Activated naive CD4-positive, alpha-beta T cell treated with anti-CD3 and anti-CD28 coated beads for 36 hours (primary cell): ENCODE results near the gene MAP2K2. TPM values are rescaled to one million over a fixed set of nuclear protein-coding genes. Genes with fewer than 3 reads are reported as not detected.

Experiments
- CTCF ChIA-PET: fragments of 350-600 bp; sonication (Branson Sonifier 250); formaldehyde crosslinking; loops from one replicate; lab custom pipeline; 2021; ENCODE audit warnings: antibody characterized with exemption; lab: Charles Lee
- DNase-seq: peaks from one replicate; pipeline ENCODE4 v3.0.0-alpha.2; 2020
- H3K27ac Mint-ChIP-seq: one replicate; pipeline ENCODE4 v1.8.0; 2021; ENCODE audit warnings: mild to moderate bottlenecking, mixed read lengths
- H3K27me3 Mint-ChIP-seq: one replicate; pipeline ENCODE4 v1.8.0; 2021; ENCODE audit warnings: low read depth, mixed read lengths
- H3K36me3 Mint-ChIP-seq: one replicate; pipeline ENCODE4 v1.8.0; 2021; ENCODE audit warnings: low read depth, mixed read lengths
- H3K4me1 Mint-ChIP-seq: one replicate; pipeline ENCODE4 v1.8.0; 2021; ENCODE audit warnings: low read depth, mixed read lengths
- H3K4me3 Mint-ChIP-seq: one replicate; pipeline ENCODE4 v1.8.0; 2021; ENCODE audit warnings: mild to moderate bottlenecking, moderate library complexity, mixed read lengths
- H3K9me3 Mint-ChIP-seq: one replicate; pipeline ENCODE4 v1.8.0; 2021; ENCODE audit warnings: mixed read lengths
- intact Hi-C: fragments of 100-400 bp; cut with micrococcal nuclease; formaldehyde crosslinking; loops from one replicate; pipeline ENCODE4 v1.15.1; 2023
- total RNA-seq, 2 experiments: library from RNA; stranded (reverse); gene quantifications; one replicate each; pipeline ENCODE4 v1.2.3, GENCODE V29; 2021

MAP2K2 gene
- total RNA-seq, 2 experiments from 2014 or later = 101 to 103 TPM

DNA sequence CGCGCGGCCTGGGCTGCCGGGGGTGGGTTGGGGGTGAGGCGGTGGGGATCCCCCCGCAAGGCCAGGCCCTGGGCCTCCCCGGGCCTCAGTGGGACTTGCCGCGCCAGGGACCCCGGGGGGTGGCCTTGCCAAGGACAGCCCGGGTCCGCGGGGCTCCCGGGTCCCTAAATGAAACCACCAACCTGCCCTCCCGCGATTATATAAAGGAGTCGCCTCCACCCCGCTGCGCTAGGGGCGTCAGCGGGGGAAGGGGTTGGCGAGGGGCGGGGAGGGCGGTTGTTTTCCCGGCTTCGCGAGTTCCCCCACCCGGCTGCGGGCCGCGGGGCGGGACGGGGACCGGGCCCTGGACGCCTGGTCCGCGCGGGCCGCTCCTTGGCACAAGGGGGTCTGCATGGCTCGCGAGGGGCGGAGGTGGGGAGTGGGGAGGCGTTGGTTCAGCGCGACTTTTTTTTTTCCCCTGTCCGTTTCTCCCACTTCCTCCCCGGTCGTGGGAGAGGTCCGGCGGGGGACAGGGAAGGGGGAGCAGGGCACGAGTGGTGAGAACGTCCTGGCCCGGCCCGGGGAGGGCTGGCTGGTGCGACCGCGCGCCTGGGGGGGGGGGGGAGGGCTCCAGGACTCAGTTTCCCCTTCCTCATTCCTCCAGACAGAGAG is 56.4 kb downstream of the MAP2K2 start:
- intact Hi-C loops = loop anchor here (2.0 to 5.0 kb wide), 9 partner anchors 40 to 655 kb away; partner anchors contain the start of genes ANKRD24, APBA3, CACTIN and CHAF1A
- peak overlapping the region; percentile 53 for H3K27ac Mint-ChIP-seq
- H3K9me3 Mint-ChIP-seq = no peaks in the 10 kb centered on the region
- DNase-seq = no peak
- no peaks in the 10 kb centered on the region for H3K27me3 Mint-ChIP-seq
- no peaks in the 10 kb centered on the region for H3K36me3 Mint-ChIP-seq
- CTCF ChIA-PET = no interaction called here
- H3K4me1 Mint-ChIP-seq = peaks cover 30% of the 10 kb centered on the region
- peak overlapping the region; percentile 69 for H3K4me3 Mint-ChIP-seq

DNA sequence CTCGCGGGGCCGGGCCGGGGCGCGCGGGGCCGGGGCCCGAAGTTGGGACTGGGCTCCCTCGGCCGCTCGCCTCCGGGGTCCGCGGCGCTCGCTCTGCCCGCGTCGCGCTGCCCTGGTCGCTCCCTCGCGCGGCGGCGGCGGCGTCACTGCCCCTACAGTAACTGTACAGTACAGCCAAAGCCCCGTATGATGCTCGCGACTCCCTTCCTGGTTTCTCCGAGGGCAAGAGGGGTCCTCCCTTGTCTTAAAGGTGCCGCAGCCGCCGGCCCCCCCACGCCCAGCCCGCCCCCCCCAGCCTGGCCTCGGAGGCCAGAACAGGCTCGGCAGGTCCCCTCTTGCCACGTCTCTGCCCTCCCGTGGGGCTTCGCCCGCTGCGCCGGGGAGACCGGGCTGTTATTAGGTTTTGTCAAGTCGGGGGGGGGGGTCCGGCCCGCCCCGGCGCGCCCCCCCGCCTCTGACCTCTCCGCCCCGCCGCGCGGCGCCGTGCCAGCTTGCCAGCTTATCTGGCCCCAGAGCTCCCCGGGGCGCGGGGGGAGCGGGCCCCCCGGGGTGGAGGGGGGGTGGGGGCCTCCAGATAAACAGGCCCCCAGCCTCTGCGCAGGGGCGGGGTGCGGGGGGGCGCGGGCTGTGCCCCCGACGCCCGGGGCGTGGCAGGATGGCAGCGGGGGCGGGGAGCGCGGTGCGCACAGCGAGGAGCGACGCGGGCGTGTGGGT is 57.1 kb downstream of the MAP2K2 start, which contains the start of gene ZBTB7A:
ZBTB7A (minus strand) TSS at position 218 of the 714 bp plus-strand sequence. CDS start 11,667 bp downstream, outside the sequence.
- H3K9me3 Mint-ChIP-seq = no peaks in the 10 kb centered on the region
- intact Hi-C loops = loop anchor here (1.0 to 5.0 kb wide), 11 partner anchors 40 to 655 kb away; partner anchors contain the start of genes ANKRD24, APBA3, CACTIN and CHAF1A
- CTCF ChIA-PET = no interaction called here
- H3K4me1 Mint-ChIP-seq = peaks cover 34% of the 10 kb centered on the region
- no peaks in the 10 kb centered on the region for H3K36me3 Mint-ChIP-seq
- H3K27me3 Mint-ChIP-seq = no peaks in the 10 kb centered on the region
- H3K27ac Mint-ChIP-seq = peak within 1 kb of the TSS; percentile 73
- DNase-seq = peak; percentile 69
- peak within 1 kb of the TSS; percentile 74 for H3K4me3 Mint-ChIP-seq

DNA sequence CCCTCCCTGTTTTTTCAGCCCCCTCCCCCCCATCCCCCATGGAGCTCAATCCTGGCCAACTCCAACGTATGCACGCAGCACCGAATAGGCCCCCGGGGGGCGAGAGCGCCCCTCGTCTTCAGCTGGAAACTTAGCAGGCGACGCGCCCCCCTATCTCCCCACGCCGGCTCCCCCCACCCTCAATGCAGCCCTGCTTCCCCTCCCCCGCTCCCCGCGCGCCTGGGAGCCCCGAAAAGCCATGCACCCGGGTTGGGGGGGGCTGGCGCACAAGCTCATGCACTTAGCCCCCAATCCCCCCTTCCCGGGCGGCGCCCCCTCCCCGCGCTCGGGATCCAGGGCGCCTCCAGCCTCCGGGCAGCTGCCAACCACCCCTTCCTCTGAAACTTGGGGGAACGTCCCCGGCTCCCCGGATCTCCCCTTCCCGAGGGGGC is 57.7 kb downstream of the MAP2K2 start:
- peak overlapping the region; percentile 56 for H3K4me3 Mint-ChIP-seq
- CTCF ChIA-PET = no interaction called here
- DNase-seq = peak; percentile 31
- intact Hi-C loops = loop anchor here (1.0 to 5.0 kb wide), 11 partner anchors 41 to 656 kb away; partner anchors contain the start of genes ANKRD24, APBA3, CACTIN and CHAF1A
- no peaks in the 10 kb centered on the region for H3K27me3 Mint-ChIP-seq
- no peaks in the 10 kb centered on the region for H3K9me3 Mint-ChIP-seq
- H3K4me1 Mint-ChIP-seq = peaks cover 34% of the 10 kb centered on the region
- H3K27ac Mint-ChIP-seq = no peak overlapping the region
- H3K36me3 Mint-ChIP-seq = no peaks in the 10 kb centered on the region

DNA sequence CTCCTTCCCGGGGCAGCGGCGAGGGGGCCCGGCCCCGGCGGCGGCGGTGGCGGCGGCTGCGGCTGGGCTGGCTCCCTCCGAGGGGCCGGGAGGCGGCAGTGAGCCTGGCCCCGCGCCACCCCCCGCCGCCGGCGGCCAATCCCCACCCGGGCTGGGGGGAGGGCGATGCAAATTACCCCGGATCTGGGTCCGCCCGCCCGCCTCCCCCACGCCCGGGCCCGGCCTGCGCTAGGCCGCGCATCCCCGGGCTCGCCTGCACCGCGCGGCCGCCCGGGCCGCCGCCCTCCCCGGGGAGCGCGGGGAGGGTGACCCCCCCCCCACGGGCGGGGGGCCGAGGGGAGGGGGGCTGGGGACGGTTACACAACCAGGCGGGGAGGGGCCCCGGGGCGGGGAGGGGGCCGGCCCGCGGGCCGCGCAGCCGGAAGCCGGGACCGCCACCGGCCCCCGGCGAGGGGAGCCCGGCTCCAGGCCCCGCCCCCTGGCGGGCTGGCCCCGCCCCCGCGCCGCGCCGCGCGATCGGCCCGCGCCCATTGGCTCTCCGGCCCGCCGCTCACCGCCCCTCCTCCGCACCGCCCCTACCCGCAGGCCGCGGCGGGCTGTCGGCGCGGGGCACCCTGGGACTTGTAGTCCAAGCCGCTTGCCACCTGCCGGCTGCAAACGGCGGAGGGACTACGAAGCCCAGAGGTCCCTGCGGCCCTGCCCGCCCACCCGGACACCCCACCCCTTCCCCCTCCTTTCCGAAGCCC is 58.3 kb downstream of the MAP2K2 start:
- intact Hi-C loops = loop anchor here (1.0 to 5.0 kb wide), 11 partner anchors 42 to 657 kb away; partner anchors contain the start of genes ANKRD24, APBA3, CACTIN and CHAF1A
- Mint-ChIP-seq H3K9me3 (no peaks in the 10 kb centered on the region), H3K4me1 (peaks cover 36% of the 10 kb centered on the region), H3K27ac (no peak overlapping the region), H3K27me3 (no peaks in the 10 kb centered on the region), H3K4me3 (peak overlapping the region; percentile 56), H3K36me3 (no peaks in the 10 kb centered on the region)
- peak; percentile 96 for DNase-seq
- CTCF ChIA-PET = no interaction called here

DNA sequence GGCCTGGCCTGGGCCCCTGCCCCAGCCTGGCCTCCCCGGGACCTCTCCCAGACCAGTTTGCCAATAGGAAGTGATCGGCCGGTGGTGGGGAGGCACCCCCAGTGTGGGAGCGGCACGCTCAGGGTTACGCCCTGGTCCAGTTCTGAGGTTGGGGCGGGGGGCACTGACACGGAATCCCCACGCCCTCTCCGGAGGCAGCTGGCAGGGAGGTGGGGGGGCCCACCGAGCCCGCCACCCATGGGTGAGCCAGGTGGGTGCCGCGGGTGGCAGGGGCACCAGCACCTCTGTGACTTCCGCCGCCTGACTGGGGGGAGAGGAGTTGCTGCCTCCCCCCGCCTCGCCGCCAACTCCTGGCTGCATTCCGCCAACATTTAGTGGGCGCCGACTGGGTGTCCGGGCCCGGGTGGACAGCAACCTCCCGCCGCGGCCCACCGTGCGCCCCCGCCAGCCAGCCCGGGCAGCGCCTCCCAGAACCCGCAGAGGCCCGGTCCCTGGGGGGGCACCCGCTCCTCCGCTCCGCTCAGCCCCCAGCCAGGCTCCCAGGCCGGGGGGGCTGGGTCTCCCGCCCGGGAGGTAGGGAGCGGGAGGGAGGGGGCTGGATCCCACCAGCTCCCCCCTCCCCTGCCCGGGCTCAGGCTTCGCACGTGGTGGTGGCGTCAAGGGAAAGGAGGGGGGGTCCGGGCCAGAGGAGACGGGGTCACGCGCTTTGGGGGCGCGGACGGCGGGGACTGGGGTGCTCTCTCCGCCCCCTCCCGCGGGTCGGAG is 59.2 kb downstream of the MAP2K2 start:
- peak; percentile 47 for DNase-seq
- peak overlapping the region; percentile 36 for H3K27ac Mint-ChIP-seq
- peaks cover 39% of the 10 kb centered on the region for H3K4me1 Mint-ChIP-seq
- H3K4me3 Mint-ChIP-seq = peak overlapping the region; percentile 66
- H3K27me3 Mint-ChIP-seq = no peaks in the 10 kb centered on the region
- H3K9me3 Mint-ChIP-seq = no peaks in the 10 kb centered on the region
- CTCF ChIA-PET = no interaction called here
- intact Hi-C loops = loop anchor here (5.0 kb wide), 7 partner anchors 43 to 658 kb away; partner anchors contain the start of genes ANKRD24, APBA3, CACTIN and DPP9
- no peaks in the 10 kb centered on the region for H3K36me3 Mint-ChIP-seq

DNA sequence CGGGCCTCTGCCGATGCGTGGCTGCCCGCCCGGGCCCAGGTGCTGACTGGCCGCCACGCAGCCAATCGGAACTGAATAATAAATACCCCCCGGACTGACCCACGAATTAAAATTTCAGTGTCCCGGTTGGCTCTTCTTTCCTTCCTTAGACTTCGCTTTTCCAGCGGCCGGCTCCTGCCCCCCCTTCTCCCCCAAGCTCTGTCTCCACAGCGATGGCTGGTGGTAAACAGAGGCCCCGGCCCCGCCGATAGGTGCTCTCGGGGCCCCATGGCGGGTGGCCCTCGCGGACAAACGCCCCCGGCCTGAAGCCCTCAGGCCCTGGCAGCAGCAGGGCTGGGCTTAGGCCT is 59.8 kb downstream of the MAP2K2 start:
- Mint-ChIP-seq H3K4me1 (peaks cover 36% of the 10 kb centered on the region), H3K36me3 (no peaks in the 10 kb centered on the region), H3K27ac (peak overlapping the region; percentile 74), H3K27me3 (no peaks in the 10 kb centered on the region), H3K9me3 (no peaks in the 10 kb centered on the region), H3K4me3 (peak overlapping the region; percentile 66)
- intact Hi-C loops = no loop called here
- CTCF ChIA-PET = no interaction called here
- DNase-seq = no peak

DNA sequence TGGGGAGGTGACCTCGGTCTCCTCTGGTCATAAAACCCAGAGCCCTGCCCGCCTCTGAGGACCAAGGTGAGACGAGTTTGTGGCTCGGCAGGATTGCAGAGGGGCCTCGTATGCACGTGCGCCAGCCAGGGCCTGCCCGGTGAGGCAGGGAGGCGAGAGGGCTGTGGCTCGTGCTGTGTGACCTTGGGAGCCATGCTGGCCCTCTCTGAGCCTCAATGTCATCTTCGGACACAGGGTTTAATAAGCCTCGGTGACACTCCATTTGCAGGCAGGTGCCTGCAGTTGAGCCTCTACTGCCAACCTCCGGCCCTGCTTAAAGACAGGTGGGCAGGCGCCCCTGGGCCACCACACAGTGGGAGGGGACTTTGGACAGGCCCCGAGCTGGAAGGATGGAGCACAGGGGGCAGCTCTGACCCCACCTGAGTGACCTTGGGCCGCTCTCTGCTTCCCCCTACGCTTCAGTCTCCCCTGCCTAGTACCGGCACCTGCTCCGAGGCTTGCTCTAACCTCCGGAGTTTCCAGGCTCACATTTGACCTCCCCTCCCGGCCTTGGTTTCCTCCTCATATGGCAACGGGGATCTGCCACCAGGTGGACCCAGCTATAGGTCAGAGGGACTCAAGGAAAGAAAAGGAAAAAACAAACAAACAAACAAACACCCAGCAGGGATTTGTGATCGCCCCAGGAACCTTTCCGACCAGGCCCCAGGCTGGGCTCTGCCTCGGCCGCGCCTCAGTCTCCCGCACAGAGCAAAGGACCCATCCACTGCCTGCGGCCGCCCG is 60.4 kb downstream of the MAP2K2 start:
- intact Hi-C loops = no loop called here
- peaks cover 34% of the 10 kb centered on the region for H3K4me1 Mint-ChIP-seq
- DNase-seq = no peak
- H3K36me3 Mint-ChIP-seq = no peaks in the 10 kb centered on the region
- peak overlapping the region; percentile 74 for H3K27ac Mint-ChIP-seq
- no peaks in the 10 kb centered on the region for H3K9me3 Mint-ChIP-seq
- CTCF ChIA-PET = no interaction called here
- no peaks in the 10 kb centered on the region for H3K27me3 Mint-ChIP-seq
- H3K4me3 Mint-ChIP-seq = peak overlapping the region; percentile 66

DNA sequence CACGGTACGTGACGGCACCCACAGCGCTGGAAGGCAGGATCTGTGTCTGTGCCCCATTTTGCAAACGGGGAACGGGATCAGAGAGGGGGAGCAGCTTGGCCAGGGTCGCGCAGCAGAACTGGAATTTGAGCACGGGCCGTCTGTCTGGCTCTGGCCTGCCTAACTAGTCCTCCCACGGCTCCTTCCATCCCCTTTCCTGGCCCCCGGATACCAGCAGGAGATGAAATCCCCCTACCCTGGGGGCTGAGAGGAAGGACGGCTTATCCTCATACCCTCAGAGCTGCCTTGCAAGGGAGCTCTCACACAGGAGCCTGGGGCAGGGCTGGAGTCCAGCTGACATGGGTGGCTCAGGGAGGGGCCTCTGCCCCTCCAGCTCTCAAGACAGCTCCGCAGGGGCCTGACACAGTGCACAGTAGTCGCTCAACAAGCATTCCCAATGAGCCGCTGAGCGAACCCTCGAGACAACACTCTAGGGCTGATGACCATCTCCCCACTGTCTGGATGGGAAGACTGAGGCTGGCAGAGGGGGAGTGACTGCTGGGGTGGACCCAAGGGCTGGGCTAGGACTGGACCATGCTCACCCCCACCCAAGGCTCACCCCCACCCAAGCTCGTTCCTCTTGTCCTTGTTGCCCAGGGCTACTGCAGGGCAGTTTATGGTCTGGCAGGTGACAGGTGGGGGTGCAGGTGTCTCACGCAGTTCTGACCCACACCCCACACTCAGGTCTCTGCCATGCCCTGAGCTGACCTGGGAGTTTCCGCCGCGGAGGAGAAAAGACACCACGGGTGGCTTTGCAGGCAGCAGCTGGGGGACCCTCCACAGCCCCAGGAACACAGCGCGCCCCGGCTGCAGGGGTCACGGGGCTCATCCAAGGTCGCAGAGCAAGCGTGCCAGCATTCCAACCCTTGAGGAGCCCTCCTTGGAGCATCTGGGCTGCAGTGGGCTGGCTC is 61.2 kb downstream of the MAP2K2 start:
- Mint-ChIP-seq H3K36me3 (no peaks in the 10 kb centered on the region), H3K27ac (no peak overlapping the region), H3K4me3 (peak overlapping the region; percentile 12)

DNA sequence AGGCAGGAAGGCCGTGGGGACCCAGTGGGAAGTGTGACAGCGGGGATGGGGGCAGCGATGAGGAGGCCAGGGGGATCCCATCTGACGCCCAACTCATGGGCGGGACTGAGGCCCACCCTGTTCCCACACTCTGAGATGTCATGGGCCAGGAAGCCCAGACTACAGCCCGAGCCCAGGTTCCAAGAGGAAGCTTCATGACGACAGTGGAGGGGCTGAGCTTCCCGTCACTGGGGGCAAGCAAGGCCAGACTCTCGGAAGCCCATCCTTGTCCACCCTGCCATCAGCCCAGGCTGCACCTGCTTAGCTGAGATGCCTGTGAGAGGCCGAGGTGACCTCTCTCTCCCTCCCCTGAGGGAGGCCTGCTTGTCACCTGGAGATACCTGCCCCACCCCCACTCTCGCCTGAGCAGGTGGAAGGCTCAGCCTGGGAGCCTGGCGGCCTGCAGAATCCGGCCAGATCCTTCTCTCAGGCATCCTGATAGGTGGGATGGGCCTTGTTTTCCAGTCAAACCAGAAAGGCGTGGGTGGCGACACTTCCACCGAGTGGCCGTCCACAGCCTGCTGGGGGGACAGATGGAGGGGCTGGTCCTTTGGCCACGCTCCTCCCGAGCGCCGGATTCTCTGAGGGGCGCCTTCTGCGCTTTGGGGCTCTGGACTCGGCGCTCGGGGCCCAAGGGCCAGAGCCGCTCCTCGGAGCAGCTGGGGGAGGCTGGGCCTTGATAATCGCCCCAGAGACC is 62.1 kb downstream of the MAP2K2 start:
- CTCF ChIA-PET = no interaction called here
- H3K4me3 Mint-ChIP-seq = no peak overlapping the region
- no peaks in the 10 kb centered on the region for H3K9me3 Mint-ChIP-seq
- intact Hi-C loops = no loop called here
- DNase-seq = no peak
- H3K27ac Mint-ChIP-seq = no peak overlapping the region
- no peaks in the 10 kb centered on the region for H3K27me3 Mint-ChIP-seq
- peaks cover 35% of the 10 kb centered on the region for H3K4me1 Mint-ChIP-seq
- peaks cover 2% of the 10 kb centered on the region for H3K36me3 Mint-ChIP-seq

More for the DNA sequence above, 61.2 kb downstream of the MAP2K2 start:
- Mint-ChIP-seq H3K4me1 (peaks cover 30% of the 10 kb centered on the region), H3K27me3 (no peaks in the 10 kb centered on the region), H3K9me3 (no peaks in the 10 kb centered on the region)
- CTCF ChIA-PET = no interaction called here
- DNase-seq = no peak
- intact Hi-C loops = no loop called here

DNA sequence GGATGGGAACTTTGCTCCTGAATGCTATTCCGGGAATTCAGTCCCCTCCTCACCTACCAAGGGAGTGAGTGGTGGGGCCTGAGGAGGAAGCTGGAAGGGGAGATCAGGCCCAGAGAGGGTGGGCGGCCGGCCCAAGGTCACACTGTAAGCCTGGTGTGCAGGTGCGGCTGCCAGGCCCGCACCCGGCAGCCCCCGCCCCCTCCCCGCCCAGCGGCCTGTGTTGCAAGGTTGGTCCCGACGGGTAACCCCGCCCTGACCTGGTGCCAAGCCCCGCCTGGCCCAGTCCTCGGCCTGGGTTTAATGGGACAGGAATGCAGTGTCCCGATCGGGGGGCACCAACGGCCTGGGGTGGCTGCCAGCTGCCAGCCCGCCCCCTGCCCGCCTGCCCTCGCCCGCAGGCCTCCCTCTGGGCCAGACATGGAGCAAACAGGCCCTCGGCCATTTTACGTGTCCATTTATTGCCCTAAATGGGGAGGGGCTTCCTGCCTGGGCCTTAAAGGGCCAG is 62.7 kb downstream of the MAP2K2 start:
- intact Hi-C loops = no loop called here
- Mint-ChIP-seq H3K9me3 (no peaks in the 10 kb centered on the region), H3K27ac (peak overlapping the region; percentile 79), H3K36me3 (peaks cover 2% of the 10 kb centered on the region), H3K27me3 (no peaks in the 10 kb centered on the region), H3K4me1 (peaks cover 35% of the 10 kb centered on the region), H3K4me3 (no peak overlapping the region)
- no peak for DNase-seq
- CTCF ChIA-PET = no interaction called here
